ENCODE results near the gene NOL6.

- TF ChIP-seq EZH2phosphoT487 (IDR thresholded peaks at IDR 0.05; ENCODE audit: unreplicated experiment), result no peak
- no peak for TF ChIP-seq CTCF (conservative IDR thresholded peaks at IDR 0.05; ENCODE audit: low read depth in 2 of 2)
- TF ChIP-seq REST (IDR thresholded peaks at IDR 0.05; ENCODE audit: unreplicated experiment), result no peak
- TF ChIP-seq JUNB (IDR thresholded peaks at IDR 0.05; ENCODE audit: unreplicated experiment), result no peak
- TF ChIP-seq STAT1 (IDR thresholded peaks at IDR 0.05; ENCODE audit: unreplicated experiment), result no peak
- no peak for TF ChIP-seq POLR2AphosphoS5 (IDR thresholded peaks at IDR 0.05; ENCODE audit: low read depth)
- TF ChIP-seq EZH2 (IDR thresholded peaks at IDR 0.05; ENCODE audit: low read depth, unreplicated experiment), result no peak
- TF ChIP-seq ZNF114 (CRISPR knock-in tag; IDR thresholded peaks at IDR 0.05), result no peak
- no peak for TF ChIP-seq NANOG (IDR thresholded peaks at IDR 0.05; ENCODE audit: borderline replicate concordance)
- TF ChIP-seq ZNF462 (CRISPR knock-in tag; IDR thresholded peaks at IDR 0.05), result no peak
- TF ChIP-seq CREB1 (CRISPR knock-in tag; IDR thresholded peaks at IDR 0.05; ENCODE audit: low read depth), result no peak
- TF ChIP-seq ETS1 (IDR thresholded peaks at IDR 0.05), result no peak
- no peak for TF ChIP-seq ZNF331 (CRISPR knock-in tag; IDR thresholded peaks at IDR 0.05; ENCODE audit: low read depth)
Observed at GRCh38 chr9:33436445-33436844, 37.3 kb downstream of the NOL6 start.

Measured in GM23338 (cell line).